ENCODE results near the gene WASHC2A.
"Not testable (repeated sequence)": the region's sequence is repeated elsewhere in the genome, so short reads cannot be mapped to it uniquely, and the experiment has no call there.

DNA sequence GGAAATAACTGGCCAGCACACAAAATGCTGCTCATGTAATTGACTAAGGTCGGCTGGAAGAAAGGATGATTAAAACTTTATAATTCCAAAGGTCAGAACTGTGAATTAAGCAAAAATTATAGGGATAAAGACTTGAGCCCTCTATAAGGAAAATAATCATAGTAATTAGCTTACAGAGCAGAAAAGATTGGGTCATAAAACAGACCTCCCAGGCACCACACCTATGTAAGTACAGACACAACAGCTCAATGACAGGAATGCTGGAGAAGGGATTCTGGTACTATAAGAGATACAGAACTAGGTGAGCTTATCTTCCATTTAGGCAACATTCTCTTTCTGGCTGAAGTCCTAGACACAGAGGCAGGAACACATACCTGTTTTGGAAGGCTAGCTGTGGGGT is 9.0 kb upstream of the WASHC2A start:
- TF ChIP-seq POLR2A (IDR thresholded peaks at IDR 0.05; ENCODE audit: low read depth) = not testable (repeated sequence)
- TF ChIP-seq, protein P1, sequence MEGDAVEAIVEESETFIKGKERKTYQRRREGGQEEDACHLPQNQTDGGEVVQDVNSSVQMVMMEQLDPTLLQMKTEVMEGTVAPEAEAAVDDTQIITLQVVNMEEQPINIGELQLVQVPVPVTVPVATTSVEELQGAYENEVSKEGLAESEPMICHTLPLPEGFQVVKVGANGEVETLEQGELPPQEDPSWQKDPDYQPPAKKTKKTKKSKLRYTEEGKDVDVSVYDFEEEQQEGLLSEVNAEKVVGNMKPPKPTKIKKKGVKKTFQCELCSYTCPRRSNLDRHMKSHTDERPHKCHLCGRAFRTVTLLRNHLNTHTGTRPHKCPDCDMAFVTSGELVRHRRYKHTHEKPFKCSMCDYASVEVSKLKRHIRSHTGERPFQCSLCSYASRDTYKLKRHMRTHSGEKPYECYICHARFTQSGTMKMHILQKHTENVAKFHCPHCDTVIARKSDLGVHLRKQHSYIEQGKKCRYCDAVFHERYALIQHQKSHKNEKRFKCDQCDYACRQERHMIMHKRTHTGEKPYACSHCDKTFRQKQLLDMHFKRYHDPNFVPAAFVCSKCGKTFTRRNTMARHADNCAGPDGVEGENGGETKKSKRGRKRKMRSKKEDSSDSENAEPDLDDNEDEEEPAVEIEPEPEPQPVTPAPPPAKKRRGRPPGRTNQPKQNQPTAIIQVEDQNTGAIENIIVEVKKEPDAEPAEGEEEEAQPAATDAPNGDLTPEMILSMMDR (IDR thresholded peaks at IDR 0.05) = not testable (repeated sequence)

Measured in esophagus muscularis mucosa (tissue), 3 donors.